DOHH2 (cell line): ENCODE data around the gene GINS2.

Source experiments
- H3F3A ChIP-seq: fragments of 200-600 bp; sonication (generic), shearing (Covaris generic); 2 replicates; pipeline ENCODE4 v1.6.0; 2016; ENCODE audit warnings: antibody characterized with exemption, mild to moderate bottlenecking; ENCODE audit not compliant: control insufficient read depth, insufficient read depth
- H3K27ac ChIP-seq: fragments of 200-600 bp; sonication (generic); 2 replicates; pipeline ENCODE4 v1.5.1; 2014; ENCODE audit warnings: low read depth, mild to moderate bottlenecking, low read length, moderate library complexity
- H3K27me3 ChIP-seq: fragments of 200-600 bp; sonication (generic); 2 replicates; pipeline ENCODE4 v1.6.1; 2014; ENCODE audit warnings: mild to moderate bottlenecking, low read length, mixed read lengths; ENCODE audit not compliant: control insufficient read depth
- H3K36me3 ChIP-seq: fragments of 200-600 bp; sonication (generic); 2 replicates; pipeline ENCODE4 v1.6.1; 2014; ENCODE audit warnings: mild to moderate bottlenecking, low read length, moderate library complexity, mixed read lengths; ENCODE audit not compliant: control insufficient read depth
- H3K4me1 ChIP-seq: fragments of 200-600 bp; sonication (generic); 2 replicates; pipeline ENCODE4 v1.6.1; 2014; ENCODE audit warnings: mild to moderate bottlenecking, low read length, mixed read lengths; ENCODE audit not compliant: control insufficient read depth
- H3K4me2 ChIP-seq: fragments of 200-600 bp; sonication (generic); 2 replicates; pipeline ENCODE4 v1.6.0; 2014; ENCODE audit warnings: mild to moderate bottlenecking, low read length, moderate library complexity
- H3K4me3 ChIP-seq: fragments of 200-600 bp; sonication (generic); 2 replicates; pipeline ENCODE4 v1.5.1; 2014; ENCODE audit warnings: mild to moderate bottlenecking, low read length, mixed read lengths
- H3K79me2 ChIP-seq: fragments of 200-600 bp; sonication (generic); 2 replicates; pipeline ENCODE4 v1.6.1; 2014; ENCODE audit warnings: mild to moderate bottlenecking, low read length, mixed read lengths; ENCODE audit not compliant: control insufficient read depth
- H3K9me2 ChIP-seq: fragments of 200-600 bp; sonication (generic); replicated peaks from 2 replicates; pipeline ENCODE4 v1.6.1; 2014; ENCODE audit warnings: mild to moderate bottlenecking, low read length, mixed read lengths; ENCODE audit not compliant: control insufficient read depth
- H3K9me3 ChIP-seq: fragments of 200-600 bp; sonication (generic); 2 replicates; pipeline ENCODE4 v1.6.1; 2014; ENCODE audit warnings: antibody characterized with exemption, low read length, mixed read lengths; ENCODE audit not compliant: control insufficient read depth, insufficient read depth
- H4K20me1 ChIP-seq: fragments of 200-600 bp; sonication (generic); 2 replicates; pipeline ENCODE4 v1.6.0; 2014; ENCODE audit warnings: low read depth, mild to moderate bottlenecking, antibody characterized with exemption, low read length, moderate library complexity; ENCODE audit not compliant: control insufficient read depth, insufficient read depth
- CTCF ChIP-seq: fragments of 200-600 bp; sonication (generic); IDR thresholded peaks from one replicate; pipeline ENCODE4 v1.5.1; 2014; ENCODE audit warnings: antibody characterized with exemption, mild to moderate bottlenecking, low read depth, low read length; ENCODE audit not compliant: poor library complexity, severe bottlenecking
- EZH2phosphoT487 ChIP-seq: fragments of 200-600 bp; sonication (generic); IDR thresholded peaks from 2 replicates; pipeline ENCODE4 v1.6.1; 2017; ENCODE audit warnings: borderline replicate concordance, mild to moderate bottlenecking, antibody characterized with exemption, low read length, moderate library complexity, mixed read lengths

The GINS2 gene

GRCh38 chr16:85627089-85627488, 61.7 kb downstream of the GINS2 start:
- no peak overlapping the region for H3K27ac ChIP-seq
- no peak overlapping the region for H3K4me2 ChIP-seq

More at GRCh38 chr16:85627089-85627488, 61.7 kb downstream of the GINS2 start:
- H3K4me1 ChIP-seq = no peaks in the 10 kb centered on the region
- no peaks in the 10 kb centered on the region for H3F3A ChIP-seq
- H4K20me1 ChIP-seq = no peaks in the 10 kb centered on the region; the same call in 1 of the 2 replicates
- TF ChIP-seq CTCF (no peak), EZH2phosphoT487 (no peak)
- no peaks in the 10 kb centered on the region for H3K36me3 ChIP-seq
- no peaks in the 10 kb centered on the region for H3K9me3 ChIP-seq
- no peak overlapping the region for H3K4me3 ChIP-seq
- no peaks in the 10 kb centered on the region for H3K27me3 ChIP-seq
- peaks cover 97% of the 10 kb centered on the region for H3K79me2 ChIP-seq
- H3K9me2 ChIP-seq = no peaks in the 10 kb centered on the region
